Astrocyte of the spinal cord (primary cell): ENCODE data around the gene SCAND1.

Experiments
- DNase-seq: peaks from one replicate; pipeline ENCODE4 v3.0.0; 2011; ENCODE audit warnings: low read depth, low spot score
- H3K4me3 ChIP-seq: 2 replicates; pipeline ENCODE4 v1.5.1; 2011; ENCODE audit warnings: low read depth, mild to moderate bottlenecking, low read length, moderate library complexity
- in situ Hi-C: cut with HindIII; loops from 2 replicates; pipeline ENCODE4 v1.10.0; 2017; ENCODE audit warnings: low sequenced_read_pairs
- TF ChIP-seq, protein P1 (sequence below): IDR thresholded peaks from 2 replicates; pipeline ENCODE4 v1.5.1; 2012; ENCODE audit warnings: low read depth, mild to moderate bottlenecking, low read length, inconsistent platforms

The SCAND1 gene

DNA sequence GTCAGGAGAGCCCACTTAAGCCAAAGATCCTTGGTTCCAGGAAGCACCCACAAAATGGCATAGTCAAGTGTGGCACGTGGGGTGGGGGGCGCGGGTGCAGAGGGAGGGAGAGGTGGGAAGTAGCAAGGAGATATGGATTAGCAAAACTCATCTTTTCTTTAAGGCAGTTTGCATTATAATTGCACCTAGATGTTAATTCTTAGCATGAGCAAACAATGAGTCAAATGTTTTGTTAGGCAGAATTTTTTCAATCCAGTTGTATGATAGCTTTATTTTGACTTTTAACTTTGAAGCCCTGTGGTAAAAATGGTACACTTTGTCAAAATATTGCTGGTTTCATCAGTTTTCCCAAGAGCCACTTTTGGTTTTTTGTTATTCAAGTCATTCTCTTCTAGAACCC is 15.0 kb downstream of the SCAND1 start:
- TF ChIP-seq, protein P1, sequence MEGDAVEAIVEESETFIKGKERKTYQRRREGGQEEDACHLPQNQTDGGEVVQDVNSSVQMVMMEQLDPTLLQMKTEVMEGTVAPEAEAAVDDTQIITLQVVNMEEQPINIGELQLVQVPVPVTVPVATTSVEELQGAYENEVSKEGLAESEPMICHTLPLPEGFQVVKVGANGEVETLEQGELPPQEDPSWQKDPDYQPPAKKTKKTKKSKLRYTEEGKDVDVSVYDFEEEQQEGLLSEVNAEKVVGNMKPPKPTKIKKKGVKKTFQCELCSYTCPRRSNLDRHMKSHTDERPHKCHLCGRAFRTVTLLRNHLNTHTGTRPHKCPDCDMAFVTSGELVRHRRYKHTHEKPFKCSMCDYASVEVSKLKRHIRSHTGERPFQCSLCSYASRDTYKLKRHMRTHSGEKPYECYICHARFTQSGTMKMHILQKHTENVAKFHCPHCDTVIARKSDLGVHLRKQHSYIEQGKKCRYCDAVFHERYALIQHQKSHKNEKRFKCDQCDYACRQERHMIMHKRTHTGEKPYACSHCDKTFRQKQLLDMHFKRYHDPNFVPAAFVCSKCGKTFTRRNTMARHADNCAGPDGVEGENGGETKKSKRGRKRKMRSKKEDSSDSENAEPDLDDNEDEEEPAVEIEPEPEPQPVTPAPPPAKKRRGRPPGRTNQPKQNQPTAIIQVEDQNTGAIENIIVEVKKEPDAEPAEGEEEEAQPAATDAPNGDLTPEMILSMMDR = no peak
- in situ Hi-C loops = no loop called here
- H3K4me3 ChIP-seq = no peak overlapping the region
- DNase-seq = no peak

DNA sequence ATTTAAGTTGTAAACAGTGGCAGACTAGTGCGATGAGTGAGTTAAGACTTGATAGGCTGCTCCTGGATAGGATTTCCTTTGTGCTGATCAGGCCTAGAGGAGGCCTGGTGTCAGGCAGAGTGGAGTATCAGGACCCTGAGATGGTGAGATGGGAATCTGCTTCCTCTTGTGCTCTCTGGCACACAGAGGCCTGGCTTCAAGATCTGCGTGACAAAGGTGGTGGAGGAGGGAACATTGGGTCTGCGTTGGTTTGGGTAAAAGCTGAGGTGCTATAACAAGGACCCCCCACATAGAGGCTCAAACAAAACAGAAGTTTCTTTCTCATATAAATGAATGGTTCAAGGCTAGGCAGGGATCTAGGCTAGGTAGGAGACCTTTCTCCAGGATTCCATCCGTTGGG is 20.3 kb downstream of the SCAND1 start:
- H3K4me3 ChIP-seq = no peak overlapping the region
- in situ Hi-C loops = no loop called here
- DNase-seq = no peak
- TF ChIP-seq, protein P1 = no peak

DNA sequence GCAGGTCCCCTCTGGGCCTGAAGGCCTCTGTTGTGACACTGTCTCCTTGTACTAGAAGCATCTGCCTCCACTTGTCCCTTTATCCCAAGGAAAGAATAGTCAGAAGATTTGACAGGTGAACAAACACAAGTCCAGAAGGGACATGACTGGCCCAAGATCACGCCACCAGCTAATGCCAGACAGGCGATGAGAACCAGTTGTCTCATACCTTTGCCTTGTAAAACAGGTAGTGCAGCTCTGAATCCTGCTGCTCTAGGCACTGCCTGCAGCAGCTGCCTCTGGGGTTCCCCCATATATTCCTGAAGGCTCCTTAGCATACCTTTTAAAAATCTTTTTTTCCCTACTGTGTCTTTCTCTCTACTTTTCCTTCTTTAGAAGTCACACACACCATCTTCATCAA is 25.0 kb downstream of the SCAND1 start:
- TF ChIP-seq, protein P1 = no peak
- in situ Hi-C loops = no loop called here
- DNase-seq = no peak
- H3K4me3 ChIP-seq = no peak overlapping the region

DNA sequence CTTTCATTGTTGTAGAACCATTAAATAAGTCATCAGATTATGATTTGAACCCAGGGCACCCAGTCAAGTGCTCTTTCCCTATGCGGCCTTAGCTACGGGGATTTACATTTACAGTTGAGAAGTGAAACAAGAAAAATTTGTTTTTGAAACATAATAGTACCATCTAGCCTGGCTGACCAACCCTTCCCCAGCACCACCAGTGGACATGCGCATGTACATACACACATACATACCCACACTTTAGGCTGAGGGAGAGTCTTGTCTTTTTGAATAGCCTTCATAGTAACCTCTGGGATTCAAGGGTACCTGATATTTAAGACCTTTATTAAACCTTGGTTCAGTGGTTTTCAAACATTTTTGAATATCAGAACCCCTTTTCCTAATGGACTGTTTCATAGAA is 33.8 kb downstream of the SCAND1 start:
- TF ChIP-seq, protein P1 = no peak
- in situ Hi-C loops = no loop called here
- H3K4me3 ChIP-seq = no peak overlapping the region
- no peak for DNase-seq

DNA sequence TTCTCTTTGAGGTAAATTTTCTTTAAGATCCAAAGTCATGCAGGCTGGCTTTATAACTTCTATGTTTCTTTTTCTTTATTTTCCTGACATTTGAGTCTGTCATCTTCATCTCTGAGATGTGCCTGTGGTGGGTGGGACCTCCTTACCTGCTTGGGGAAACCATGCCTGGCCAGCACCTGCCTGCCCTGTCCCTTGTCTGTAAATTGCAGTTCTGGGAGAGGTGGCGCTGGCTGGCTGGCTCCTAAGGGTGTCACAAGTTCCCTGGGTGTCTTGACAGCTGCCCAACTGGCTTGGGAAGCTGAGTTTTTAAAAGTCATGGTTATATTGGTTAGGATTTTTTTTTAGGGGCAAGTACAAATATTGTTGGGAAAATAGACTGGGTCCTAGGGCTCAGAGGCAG is 36.3 kb downstream of the SCAND1 start:
- TF ChIP-seq, protein P1 = no peak
- no peak for DNase-seq
- no peak overlapping the region for H3K4me3 ChIP-seq
- in situ Hi-C loops = no loop called here

DNA sequence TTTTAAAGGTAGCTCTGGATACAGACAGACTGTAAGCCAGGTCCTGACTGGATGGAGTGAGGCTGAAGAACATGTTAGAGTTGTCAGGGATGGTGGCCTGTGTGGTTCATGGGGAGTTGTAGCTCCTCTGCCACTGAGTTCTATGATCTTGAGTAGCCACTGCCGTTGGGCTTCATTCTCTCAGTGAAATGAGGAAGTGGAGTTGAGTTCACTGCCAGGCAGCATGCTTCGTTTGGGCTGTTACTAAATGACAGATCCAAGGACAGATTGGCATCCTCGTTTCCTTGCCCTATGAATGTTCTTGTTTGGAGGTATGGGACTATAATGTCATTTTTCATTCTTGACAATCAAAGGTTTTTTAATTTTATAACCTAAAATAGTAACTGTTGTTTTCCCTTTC is 37.2 kb downstream of the SCAND1 start:
- no peak overlapping the region for H3K4me3 ChIP-seq
- TF ChIP-seq, protein P1 = no peak
- in situ Hi-C loops = no loop called here
- DNase-seq = no peak

DNA sequence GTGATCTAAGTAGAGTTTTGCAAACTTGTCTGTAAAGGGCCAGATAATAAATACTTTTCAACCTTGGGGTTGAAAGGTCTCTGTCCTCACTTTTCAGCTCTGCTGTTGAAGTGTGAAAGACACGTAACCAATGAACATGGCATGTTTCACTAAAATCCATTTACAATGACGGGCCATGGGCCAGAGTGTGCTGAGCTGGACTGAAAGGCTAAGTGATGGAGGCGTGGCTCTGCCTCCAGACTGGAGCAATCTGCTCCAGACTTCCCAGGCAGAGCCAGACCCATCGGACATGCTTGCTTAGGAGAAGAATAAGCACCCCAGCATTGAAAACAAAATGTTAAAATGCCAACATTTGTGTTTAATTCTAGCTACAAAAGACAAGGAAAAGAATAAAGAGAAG is 41.4 kb downstream of the SCAND1 start:
- DNase-seq = no peak
- no peak overlapping the region for H3K4me3 ChIP-seq
- TF ChIP-seq, protein P1 = no peak
- in situ Hi-C loops = no loop called here
